ENCODE measurements around the gene RAPGEF5.

DNA sequence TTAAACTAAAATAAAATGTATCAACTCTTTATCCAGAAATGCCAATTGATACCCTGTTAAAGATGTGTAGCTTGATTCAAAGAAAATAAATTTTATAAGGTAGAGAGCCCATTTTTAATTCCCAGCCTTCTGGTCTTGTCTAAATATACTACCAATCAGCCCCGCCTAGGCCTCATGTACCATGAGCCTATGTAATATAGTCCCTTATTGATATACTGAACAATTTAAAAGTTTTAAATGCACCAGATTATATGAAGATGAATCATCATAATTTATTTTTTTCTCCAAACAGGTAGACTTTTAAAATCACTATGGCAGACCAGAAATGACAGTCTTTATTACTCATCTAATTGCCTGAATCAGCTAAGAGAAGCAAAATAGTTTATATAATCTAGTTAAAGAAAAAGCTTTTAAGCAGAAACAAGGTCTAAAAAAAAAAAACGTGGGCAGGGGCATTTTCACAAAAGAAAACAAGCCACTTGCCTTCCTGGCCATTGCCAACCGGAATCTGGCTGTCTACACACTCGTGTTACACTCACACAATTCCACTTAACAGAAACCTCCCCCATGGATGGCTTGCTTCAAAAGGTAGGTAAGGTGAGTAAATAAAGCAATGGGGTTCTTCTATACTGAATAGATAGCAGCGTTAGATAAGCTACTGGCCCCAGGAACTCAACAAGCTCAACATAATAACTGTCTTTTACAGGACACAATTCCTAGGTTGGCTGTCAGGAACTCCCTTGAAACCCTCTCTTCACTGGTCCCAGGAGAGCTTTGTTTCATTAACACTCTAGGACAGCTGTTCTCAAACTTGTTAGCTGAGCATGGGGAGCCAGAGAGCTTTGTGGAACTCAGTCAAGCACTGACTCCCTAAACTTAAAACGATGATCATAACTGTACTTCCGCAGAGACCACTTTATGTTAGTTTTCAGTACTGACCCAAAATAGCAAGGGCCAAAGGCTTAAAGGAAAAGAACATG lies 37.2 kb downstream of the RAPGEF5 start:
- TF ChIP-seq, protein P1, sequence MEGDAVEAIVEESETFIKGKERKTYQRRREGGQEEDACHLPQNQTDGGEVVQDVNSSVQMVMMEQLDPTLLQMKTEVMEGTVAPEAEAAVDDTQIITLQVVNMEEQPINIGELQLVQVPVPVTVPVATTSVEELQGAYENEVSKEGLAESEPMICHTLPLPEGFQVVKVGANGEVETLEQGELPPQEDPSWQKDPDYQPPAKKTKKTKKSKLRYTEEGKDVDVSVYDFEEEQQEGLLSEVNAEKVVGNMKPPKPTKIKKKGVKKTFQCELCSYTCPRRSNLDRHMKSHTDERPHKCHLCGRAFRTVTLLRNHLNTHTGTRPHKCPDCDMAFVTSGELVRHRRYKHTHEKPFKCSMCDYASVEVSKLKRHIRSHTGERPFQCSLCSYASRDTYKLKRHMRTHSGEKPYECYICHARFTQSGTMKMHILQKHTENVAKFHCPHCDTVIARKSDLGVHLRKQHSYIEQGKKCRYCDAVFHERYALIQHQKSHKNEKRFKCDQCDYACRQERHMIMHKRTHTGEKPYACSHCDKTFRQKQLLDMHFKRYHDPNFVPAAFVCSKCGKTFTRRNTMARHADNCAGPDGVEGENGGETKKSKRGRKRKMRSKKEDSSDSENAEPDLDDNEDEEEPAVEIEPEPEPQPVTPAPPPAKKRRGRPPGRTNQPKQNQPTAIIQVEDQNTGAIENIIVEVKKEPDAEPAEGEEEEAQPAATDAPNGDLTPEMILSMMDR (IDR thresholded peaks at IDR 0.05): no peak
- TF ChIP-seq POLR2AphosphoS5 (IDR thresholded peaks at IDR 0.05): no peak
- no peak for TF ChIP-seq POLR2A (IDR thresholded peaks at IDR 0.05)
